ENCODE data around the gene CDHR5.

DNA sequence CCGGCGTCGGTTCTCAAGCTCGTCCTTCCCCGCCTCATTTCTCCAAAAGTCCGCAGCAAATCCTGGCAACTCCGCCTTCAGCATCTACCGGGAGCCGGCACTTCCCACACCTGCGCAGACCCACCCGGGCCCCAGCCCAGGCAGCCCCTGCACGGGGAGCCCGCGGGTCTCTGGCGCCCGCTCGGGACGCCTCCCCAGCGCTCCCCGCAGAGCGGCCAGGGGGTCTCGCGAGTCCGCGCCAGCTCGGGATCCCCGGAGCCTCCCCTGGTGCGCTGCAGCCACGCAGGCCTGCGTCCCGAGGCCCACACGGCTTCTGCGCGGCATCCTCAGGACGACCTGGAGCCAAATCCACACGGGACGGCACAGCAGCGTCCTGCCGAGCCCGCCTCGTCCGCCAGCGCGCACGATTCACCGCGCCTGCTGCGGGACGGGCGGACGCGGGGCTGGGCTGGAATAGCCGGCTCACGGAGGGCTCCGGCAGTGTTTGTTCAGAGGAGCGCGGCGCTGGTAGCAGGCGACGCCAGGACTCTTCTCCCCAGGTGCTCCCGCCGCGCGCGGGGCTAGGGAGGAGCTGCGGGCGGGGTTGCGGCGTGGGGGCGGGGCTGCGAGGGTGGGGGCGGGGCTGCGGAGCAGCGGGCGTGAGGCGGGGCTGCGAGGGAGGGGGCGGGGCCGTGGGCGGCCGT, 49.3 kb downstream of the CDHR5 start:
- no peak for TF ChIP-seq ZNF274 (IDR thresholded peaks at IDR 0.05; ENCODE audit: low read depth, low read length)
- TF ChIP-seq SUZ12 (IDR thresholded peaks at IDR 0.05; ENCODE audit: extremely low read depth, insufficient read depth, insufficient read length): no peak
- TF ChIP-seq YY1 (IDR thresholded peaks at IDR 0.05; ENCODE audit: insufficient read depth, insufficient read length): no peak
